GF-D8 (cell line): ENCODE data around the gene TCF23.

Experiments
- DNase-seq: peaks from one replicate; lab custom pipeline; 2025; lab: John Stamatoyannopoulos, UW

The TCF23 gene

DNA sequence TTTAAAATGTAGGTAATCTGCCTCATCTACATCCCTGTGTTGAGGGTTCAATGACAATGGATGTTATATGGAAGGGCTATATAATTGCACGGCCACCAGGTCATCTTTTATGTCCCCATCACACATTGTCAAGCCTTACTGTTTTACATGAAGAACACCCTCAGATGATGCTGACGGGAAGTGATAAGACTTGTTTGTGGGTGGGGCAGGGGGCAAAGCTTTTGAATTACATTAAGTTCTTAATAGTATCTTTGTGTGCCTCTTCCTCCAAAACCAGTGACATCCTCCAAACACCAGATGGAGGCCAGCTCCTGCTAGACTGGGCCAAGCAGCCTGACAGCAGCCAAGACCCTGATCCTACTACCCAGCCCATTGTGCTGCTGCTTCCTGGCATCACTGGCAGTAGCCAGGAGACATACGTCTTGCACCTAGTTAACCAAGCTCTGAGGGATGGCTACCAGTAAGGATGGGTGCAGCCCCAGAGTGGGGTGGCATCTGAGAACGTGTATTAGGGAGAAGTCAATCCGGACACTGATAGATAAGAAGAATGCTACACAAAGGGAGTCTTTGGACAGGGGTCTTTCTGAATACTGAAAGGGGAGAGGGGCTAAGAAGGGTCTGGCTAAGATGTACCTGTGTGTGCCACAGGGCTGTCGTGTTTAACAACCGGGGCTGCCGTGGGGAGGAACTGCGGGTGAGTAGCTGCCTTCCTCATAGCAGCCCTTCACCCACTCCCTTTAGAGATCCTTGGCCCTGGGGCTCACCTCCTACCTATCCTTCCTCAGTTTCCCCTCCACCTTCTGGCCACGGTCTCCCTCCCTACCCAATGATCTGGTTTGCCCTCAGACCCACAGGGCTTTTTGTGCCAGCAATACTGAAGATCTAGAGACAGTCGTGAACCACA, 19.9 kb upstream of the TCF23 start:
- DNase-seq = no peak

DNA sequence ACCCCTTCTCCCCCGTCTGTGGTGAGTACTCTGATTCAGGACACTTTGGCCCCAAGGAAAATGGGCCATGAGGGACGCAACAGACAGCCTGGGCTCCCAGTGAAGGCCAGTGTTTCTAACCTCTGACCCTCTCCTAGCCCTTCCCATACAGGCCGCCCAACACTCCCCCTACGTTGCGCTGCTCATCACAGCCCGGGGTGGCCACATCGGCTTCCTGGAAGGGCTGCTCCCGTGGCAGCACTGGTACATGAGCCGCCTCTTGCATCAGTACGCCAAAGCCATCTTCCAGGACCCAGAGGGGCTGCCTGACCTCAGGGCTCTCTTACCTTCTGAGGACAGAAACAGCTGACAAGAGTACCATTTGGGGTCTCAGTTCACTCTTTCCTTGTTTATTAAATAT, 18.4 kb upstream of the TCF23 start:
- no peak for DNase-seq

- no peak for DNase-seq
Measured at GRCh38 chr2:27131429-27131828, 17.4 kb upstream of the TCF23 start.

- DNase-seq = no peak
Measured at GRCh38 chr2:27133195-27133875, 15.5 kb upstream of the TCF23 start.

GRCh38 chr2:27133905-27134780, 14.7 kb upstream of the TCF23 start, which contains the start of gene PREB:
TSS of gene PREB (minus strand) at chr2:27134636. CDS start at chr2:27134421, 215 bp downstream.
- DNase-seq = peak; percentile 69

GRCh38 chr2:27134781-27135477, 13.9 kb upstream of the TCF23 start:
- no peak for DNase-seq

DNA sequence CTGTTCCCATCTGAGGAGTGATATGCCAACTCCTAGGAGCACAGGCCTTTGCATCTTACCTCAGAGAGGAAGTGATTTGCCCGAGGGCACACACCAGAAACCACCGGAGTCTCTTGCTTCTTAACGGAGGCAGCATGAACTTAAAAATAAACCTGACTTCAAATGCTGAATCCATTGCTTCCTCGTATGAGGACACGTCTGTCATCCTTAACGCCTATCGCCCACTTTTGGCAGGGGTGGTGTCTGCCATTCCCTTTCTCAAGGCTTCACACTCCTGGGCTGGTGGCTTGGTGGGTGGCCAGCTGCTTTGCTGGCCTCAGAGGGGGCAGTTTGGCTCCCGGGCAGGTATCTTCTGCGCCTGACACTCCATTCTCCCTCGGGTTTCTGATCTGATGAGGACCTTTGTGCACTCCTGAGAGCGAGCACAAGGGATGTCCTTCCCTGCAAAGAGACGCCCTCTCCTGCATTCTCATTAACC, 13.3 kb upstream of the TCF23 start:
- no peak for DNase-seq

GRCh38 chr2:27136751-27137150, 12.1 kb upstream of the TCF23 start:
- no peak for DNase-seq

- no peak for DNase-seq
Measured at GRCh38 chr2:27137322-27137935, 11.4 kb upstream of the TCF23 start.

DNA sequence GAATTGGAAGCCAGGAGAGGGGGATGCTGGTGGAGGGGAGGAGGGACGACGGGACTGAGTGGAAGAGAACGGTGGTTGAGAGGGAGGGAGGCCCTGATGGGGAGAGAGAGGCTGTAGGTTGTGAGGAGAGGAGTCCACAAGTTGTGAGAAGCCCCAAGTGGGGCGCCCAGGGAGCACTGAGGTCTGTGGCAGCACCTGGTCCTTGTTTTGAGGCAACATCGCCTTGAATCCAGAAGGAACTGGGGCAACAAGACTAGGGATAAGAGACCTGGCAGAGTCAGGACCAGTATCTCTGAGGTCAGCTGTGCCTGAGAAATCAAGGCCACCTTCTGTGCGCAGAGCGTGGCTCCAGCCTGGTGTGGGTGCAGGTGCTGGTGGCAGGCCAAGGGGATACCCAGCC, 10.7 kb upstream of the TCF23 start:
- DNase-seq = no peak

GRCh38 chr2:27139310-27139709, 9.5 kb upstream of the TCF23 start, which contains the start of gene PRR30:
TSS of gene PRR30 (minus strand) at chr2:27139410. CDS start at chr2:27138329, 1,081 bp downstream.
- no peak for DNase-seq

- no peak for DNase-seq
Measured at GRCh38 chr2:27143285-27143684, 5.5 kb upstream of the TCF23 start.

- DNase-seq = no peak
Measured at GRCh38 chr2:27145682-27146081, 3.1 kb upstream of the TCF23 start.

DNA sequence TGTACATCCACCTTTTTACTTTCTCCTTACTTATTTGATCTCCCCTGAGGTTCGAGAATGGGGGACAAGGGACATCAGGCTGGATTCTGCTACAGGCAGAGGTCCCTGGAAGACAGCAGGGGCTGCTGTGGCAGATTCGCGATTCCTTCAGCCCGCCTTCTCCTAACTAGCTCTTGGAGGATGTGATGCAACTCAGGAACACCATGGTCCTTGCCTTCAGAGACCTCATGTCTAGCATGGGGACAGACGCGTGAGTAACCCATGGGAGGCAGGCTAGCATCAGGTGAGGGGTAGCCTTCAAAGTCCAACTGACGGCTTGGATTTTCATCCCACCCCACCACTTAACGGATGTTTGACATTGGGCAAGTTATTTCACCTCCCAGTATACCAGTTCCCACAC, 869 bp upstream of the TCF23 start:
- no peak for DNase-seq

DNA sequence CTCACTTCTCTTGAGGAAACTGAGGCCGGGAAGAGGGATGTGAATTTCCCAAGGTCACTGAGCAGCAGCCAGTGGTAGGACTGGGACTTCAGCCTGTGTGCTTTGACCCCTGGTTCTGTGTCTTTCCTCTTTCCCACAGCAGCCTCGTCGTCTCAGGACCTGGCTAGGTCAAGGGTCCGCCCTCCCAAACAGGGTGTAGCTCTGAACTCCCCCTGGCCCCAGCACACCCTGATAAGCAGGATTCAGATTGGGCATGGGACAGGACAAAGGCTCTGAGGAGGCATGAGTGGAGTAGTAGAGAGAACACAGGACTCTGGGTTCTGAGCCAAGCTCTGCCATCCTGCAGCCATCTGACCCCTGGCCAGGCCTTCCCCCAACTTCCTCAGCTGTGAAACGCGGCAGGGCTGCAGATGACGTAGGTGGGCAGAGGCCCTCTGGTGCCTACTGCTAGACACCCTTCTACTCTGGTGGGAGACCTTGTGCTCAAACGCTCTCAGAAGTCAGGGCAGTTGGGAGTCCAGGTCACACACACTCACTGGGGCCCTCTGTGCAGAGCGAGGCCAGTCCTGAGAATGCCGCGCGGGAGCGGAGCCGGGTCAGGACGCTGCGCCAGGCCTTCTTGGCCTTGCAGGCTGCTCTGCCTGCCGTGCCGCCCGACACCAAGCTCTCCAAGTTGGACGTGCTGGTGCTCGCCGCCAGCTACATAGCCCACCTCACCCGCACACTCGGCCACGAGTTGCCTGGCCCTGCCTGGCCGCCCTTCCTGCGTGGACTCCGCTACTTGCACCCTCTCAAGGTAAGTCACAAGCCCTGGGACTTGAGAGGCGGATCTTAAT, 984 bp downstream of the TCF23 start:
- DNase-seq = no peak

DNA sequence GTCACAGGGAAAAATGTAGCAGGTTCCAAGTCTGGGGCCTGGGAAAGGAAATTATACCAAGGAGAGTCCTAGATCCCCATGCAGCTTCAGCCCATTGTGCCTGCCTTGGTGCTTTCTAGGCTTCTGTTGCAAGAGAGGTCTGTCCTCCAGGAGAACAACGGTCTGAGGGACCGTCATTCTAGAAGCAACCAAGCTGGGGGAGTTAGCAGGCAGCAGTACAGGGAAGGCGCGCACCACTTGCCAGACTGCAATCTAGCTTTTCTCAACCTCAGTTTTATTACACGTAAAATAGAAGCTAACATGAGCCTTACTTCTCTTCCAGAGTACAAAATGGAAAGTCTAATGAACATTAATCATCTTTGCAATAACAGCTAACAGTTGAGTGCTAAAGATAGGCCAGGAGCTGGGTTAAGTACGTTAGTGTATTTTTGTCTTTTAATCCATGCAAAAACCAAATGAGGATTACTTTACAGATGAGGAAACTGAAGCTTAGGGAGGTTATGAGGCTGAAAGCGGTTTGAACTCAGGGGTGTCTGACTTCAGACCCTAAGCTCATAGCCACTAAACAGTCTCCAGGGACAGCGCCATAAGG, 1.9 kb downstream of the TCF23 start:
- DNase-seq = no peak

- DNase-seq = no peak
Measured at GRCh38 chr2:27152102-27152795, 3.4 kb downstream of the TCF23 start.

DNA sequence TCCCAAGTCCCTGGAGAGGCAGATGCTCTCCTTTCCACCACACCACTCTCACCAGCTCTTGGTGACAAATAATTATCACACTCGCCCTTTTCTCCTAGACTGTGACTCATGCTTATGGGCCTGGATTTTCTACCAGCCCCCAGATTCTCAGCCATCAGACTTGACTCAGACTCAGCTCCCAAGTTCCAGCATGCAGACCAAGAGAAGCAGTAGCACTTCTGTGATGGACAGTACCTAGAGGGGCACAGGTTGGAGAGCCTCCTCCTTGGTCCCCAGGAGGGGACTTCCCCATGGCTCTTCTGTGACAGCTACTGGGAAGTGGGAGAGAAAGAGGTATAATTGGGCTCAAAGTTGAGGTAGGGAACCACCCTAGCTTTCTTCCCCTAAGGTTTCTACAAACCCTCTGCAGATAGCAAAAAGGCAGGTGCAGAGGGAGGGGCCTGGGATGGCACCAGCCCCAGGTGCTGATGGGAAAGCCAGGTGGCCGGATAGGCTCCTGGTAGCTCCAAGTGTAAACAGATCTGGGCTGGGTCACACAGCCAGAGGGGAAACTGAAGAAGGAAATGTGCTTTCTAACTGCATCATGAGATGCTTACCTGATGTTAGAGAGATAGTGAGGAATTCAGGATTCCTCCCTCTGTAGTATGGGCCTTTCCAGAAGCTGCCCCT, 4.1 kb downstream of the TCF23 start:
- DNase-seq = no peak
